Esophagus mucosa (tissue), 1 donor: ENCODE measurements around the gene CDH1. TPM values are rescaled to one million over a fixed set of nuclear protein-coding genes. Genes with fewer than 3 reads are reported as not detected.
"Not testable (repeated sequence)": the region's sequence is repeated elsewhere in the genome, so short reads cannot be mapped to it uniquely, and the experiment has no call there.

Source experiments
- ATAC-seq: fragments of 200-7000 bp; cut with Tn5 transposase; one replicate; pipeline ENCODE4 v1.9.1; 2020
- total RNA-seq: library from RNA; stranded (reverse); gene quantifications from one replicate; pipeline ENCODE4 v1.2.4, GENCODE V29; 2023
- donor health status: DM: yes; HTN: yes; CAD: no.

The CDH1 gene
- total RNA-seq, 1 donor from 2014 or later: 334 TPM

DNA sequence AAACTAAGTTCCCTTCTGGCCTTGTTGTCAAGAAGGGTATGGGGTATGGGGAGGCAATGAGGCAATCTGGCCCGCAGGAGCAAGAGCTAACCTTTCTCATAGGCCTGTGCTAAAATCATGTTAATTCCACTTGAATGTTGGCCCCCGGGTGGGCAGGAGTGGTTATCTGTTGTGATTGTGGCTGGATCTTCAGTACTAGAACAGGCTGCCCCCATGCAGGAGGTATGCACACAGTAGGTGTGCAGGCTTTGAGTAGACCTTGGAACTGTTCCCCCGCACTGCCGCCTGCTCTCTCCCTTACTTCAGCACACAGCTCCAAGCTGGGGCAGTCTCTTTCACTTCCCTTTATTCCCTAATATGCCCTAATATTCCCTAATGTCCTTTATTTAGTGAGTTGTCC is 53.9 kb downstream of the CDH1 start:
- no peak for ATAC-seq

DNA sequence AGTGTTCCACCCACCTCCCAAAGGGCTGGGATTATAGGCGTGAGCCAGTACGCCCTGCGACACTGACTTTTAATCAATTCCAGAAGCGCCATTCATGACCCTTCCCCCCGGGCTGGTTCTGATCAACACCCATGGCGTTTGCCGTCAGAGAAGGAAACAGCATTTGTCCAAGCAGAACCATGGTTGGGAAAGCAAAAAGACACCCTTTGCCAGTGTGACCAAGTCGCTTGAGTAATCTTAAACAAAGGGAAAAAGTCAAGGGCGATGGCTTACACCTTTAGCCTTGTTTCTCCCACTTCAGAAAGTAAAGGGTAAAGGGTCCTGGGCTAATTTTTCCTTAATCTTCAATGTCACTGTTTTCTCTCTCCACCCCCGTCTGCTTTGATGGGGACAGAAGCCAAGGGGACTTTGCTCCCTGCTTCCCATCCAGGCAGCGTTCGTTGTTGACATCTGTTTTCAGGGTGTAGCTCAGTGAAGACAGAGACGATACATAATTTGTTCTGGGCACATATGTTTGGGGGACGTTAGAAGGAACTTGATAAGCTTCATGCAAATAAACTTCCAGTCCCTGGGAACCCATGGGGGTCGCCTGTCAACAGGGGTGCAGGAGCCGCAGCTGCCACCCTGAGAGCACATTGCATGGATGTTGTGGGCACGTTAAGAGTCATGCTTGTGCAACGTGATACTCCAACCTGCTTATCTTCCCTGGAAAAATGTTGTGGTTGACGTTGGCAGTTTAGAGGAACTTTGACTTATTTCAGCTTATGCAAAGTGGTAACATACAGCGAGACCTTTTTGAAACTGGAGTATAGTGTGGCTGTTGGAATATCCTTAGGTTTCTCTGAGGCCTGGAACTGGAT is 55.6 kb downstream of the CDH1 start:
- ATAC-seq: no peak

- no peak for ATAC-seq
Measured at GRCh38 chr16:68793401-68793857, 56.3 kb downstream of the CDH1 start.

- ATAC-seq: peak; percentile 88
Measured at GRCh38 chr16:68798398-68798797, 61.3 kb downstream of the CDH1 start.

GRCh38 chr16:68800257-68800875 is 63.3 kb downstream of the CDH1 start:
- peak; percentile 60 for ATAC-seq

DNA sequence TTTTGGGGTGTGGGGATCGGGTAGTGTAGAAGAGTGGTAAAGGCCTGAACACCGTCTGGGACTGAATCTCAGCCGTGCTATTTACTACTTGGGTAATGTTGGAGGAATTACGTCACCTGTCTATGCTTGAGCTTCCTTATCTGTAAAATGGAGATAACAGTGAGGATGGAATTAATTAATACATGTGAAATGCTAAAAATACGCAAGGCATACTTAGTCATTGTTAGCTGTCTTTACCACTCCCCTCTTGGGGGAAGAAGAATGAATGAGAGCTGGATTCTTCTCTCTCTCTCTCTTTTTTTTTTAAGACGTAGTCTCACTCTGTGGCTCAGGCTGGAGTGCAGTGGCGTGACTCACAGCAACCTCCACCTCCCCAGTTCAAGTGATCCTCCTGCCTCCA is 65.1 kb downstream of the CDH1 start:
- no peak for ATAC-seq

DNA sequence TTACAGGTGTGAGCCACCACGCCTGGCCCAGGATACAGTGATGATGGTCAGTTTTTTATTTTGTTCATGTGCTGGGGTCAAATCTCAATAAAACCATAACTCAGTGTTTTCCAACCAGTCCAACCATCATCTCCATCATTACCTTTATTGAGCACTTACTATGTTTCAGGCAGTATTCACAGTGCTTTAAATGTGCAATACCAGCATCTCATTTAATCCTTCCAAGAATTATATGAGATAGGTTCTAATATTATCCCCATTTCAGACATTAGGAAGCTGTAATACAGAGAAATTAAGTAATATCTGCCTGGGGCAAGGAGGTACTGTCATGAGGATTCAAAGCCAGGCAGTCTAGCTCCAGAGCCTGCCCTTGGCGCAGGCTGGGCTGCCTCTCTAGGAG is 69.3 kb downstream of the CDH1 start:
- ATAC-seq: no peak

DNA sequence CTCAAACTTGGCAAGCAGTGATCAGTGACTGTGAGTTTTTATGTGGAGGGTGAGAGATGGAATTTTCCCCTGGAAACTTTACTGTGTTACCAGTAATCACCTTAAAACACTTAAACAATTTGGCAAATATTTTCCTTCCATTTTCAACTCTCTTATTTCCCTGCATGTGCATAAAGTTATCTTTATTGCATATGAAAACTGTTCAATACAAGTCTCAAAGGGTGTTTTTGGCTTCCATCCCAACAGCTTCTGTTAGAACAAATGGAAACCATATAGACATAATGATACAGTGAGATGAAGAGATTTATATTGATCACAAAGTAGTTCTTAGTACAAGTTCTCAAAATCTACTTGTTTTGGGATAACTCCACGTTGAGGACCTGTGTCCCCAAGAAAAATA is 69.9 kb downstream of the CDH1 start:
- no peak for ATAC-seq

DNA sequence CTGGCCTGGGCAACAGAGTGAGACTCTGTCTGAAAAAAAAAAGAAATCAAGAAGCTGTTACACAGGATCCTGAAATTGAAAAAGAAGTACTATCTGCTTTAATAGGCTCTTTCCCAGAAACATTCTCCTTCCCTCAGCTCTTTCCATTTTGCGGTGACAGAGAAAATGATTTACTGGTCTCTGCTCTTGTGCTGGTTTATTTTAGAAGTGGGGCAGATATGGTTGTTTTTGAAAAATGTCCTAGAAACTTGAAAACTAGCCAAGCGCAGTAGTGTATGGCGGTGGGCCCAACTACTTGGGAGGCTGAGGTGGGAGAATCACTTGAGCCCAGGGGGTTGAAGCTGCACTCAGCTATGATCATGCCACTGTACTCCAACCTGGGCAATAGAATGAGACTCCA is 77.4 kb downstream of the CDH1 start:
- no peak for ATAC-seq

DNA sequence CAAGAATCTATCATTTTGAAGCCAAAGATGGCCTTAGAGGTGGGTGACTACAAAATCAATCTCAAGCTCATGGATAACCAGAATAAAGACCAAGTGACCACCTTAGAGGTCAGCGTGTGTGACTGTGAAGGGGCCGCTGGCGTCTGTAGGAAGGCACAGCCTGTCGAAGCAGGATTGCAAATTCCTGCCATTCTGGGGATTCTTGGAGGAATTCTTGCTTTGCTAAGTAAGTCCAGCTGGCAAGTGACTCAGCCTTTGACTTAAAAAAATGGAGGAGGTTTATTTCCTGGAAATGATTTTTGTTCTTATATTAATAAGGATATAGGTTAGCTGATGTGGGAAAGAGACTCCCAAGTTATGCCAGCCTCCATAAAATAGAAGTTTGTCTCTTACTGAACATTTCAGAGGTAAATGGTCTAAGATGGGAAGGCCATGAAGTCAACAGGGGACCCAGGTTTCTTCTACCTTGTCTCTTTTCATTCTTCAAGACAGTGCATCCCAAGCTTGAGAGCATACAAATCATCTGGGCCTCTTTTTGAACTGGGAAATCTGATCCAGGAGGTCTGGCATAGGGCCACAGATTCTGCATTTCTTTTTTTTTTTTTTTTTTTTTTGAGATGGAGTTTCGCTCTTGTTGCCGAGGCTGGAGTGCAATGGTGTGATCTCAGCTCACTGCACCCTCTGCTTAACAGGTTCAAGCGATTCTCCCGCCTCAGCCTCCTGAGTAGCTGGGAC is 86.5 kb downstream of the CDH1 start:
- no peak for ATAC-seq

GRCh38 chr16:68825427-68825826 is 88.3 kb downstream of the CDH1 start:
- ATAC-seq: peak; percentile 15

DNA sequence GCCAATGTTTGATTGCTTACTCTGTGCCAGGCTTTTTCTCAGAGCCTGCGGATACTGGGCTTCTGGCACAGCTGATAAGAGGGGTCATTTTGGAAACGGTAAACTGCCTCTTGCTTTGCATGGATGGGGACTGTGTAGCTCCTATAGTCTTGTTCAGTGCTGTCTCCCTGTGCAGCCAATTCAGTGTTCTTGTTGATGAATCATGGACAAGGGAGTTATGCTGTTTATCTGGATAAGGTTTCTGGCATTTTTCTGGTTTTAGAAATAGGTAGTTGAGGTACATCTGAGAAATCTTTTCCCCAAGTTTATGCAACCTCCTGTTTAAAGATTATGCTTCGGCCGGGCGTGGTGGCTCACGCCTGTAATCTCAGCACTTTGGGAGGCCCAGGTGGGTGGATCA is 89.6 kb downstream of the CDH1 start:
- ATAC-seq: no peak

DNA sequence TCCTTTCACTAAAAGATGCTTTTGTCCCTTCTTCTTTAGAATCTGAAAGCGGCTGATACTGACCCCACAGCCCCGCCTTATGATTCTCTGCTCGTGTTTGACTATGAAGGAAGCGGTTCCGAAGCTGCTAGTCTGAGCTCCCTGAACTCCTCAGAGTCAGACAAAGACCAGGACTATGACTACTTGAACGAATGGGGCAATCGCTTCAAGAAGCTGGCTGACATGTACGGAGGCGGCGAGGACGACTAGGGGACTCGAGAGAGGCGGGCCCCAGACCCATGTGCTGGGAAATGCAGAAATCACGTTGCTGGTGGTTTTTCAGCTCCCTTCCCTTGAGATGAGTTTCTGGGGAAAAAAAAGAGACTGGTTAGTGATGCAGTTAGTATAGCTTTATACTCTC is 96.2 kb downstream of the CDH1 start:
- no peak for ATAC-seq

DNA sequence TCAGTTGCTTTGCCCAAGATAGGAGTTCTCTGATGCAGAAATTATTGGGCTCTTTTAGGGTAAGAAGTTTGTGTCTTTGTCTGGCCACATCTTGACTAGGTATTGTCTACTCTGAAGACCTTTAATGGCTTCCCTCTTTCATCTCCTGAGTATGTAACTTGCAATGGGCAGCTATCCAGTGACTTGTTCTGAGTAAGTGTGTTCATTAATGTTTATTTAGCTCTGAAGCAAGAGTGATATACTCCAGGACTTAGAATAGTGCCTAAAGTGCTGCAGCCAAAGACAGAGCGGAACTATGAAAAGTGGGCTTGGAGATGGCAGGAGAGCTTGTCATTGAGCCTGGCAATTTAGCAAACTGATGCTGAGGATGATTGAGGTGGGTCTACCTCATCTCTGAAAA is 97.5 kb downstream of the CDH1 start:
- peak; percentile 12 for ATAC-seq

DNA sequence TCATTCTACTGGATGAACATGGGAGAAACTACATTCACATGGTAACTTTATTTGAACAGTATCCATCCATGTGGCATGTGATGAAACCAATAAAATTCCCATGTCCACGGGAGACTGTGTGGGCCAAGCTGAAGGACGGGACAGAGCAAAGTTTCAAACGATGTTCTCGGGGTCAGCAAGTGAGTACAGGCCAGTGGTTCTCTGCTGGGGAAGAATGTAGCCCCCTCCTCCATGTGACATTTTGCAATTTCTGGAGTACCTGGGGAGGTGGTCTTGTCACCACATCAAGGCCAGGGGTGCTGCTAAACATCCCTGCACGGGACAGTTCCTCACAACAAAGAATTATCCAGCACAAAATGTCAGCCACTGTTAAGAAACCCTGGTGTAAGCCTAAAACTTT is 98.9 kb downstream of the CDH1 start:
- no peak for ATAC-seq

DNA sequence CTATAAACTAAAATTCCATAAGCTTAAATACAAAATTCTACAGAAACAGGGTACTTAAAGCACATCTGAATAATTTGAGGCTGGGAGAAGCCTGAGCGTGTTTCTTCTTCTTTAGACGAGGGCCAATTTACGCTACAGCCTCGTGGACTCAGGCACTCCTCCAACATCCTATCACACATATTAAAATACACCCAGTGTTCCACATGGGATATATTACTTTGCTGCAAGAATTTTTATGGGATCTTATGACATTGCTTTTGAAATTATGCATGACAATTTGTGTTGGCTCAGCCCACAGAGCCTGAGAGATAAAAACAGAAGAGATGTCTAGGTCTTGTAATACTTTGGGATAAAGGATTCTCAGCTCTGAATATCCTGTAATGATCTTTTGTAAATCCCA is 102.7 kb downstream of the CDH1 start:
- no peak for ATAC-seq

DNA sequence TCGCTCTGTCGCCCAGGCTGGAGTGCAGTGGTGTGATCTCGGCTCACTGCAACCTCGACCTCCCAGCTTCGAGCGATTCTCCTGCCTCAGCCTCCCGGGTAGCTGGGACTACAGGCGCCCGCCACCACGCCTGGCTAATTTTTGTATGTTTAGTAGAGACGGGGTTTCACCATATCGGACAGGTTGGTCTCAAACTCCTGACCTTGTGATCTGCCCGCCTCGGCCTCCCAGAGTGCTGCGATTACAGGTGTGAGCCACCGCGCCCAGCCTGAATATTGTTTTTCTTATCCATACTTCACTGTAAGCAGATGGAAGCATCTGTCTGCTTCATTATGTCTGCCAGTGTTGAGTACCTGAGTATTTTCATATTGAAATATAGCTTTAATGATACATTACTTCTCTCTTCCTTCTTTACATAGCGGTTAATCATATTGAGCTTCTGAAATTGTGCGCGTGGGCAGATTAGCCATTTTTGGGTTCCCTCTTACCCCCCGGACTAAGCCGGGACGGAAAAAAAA is 105.9 kb downstream of the CDH1 start:
- ATAC-seq: not testable (repeated sequence)

DNA sequence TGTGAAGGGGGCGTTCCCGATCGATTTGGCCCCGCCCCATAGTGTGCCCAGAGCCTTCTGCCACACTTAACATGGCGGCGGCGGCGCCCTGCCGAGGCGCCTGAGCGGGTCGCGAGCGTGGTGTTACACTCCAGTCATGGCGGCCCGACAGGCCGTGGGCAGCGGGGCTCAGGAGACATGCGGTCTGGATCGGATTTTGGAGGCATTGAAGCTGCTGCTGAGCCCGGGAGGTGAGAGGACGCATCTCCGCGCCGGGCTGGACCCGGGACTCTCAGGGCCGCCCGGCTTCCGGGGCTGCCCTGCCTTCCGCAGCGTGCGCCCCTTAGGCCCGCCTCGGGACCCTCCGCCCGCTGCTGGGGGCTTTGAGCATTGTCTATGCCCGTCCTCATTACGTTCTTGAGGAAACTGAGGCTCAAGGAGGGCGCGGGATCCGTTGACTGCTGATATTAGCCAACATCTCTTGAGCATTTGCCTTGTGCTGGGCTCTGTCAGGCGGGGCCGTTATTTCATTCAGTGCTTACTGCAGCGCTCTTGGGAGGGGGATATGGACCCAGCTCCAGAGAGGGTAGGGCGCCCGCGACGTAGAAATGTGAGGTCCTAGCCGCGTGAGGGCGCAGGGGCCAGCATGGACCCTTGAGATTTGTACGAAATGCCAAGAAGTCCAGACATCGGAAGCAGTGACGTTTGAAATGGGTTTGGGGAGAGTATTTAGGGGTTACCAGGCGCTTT is 106.6 kb downstream of the CDH1 start, which contains the start of gene TANGO6:
Gene TANGO6 (plus strand): TSS at position 50 of the 729 bp plus-strand sequence. CDS start 87 bp downstream, at position 137.
- peak; percentile 83 for ATAC-seq

DNA sequence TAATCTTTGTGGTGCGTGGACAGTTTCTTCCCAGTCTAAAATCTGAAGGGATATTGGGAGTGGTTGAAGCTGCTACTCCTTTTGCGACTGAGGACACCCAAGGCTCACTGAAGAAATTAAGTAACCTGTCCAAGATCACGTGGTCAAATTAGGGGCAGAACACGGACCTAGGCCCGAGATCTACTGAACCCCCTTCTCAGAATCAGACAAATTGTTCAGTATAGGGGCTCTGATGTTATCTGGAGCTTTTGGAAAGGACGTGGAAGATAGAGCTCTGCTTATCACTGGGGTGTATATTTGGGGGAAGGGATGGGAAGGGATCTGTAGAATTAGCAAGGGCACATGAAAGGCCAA is 107.1 kb downstream of the CDH1 start:
- ATAC-seq: no peak

- ATAC-seq: no peak
Measured at GRCh38 chr16:68848786-68849185, 111.7 kb downstream of the CDH1 start.

DNA sequence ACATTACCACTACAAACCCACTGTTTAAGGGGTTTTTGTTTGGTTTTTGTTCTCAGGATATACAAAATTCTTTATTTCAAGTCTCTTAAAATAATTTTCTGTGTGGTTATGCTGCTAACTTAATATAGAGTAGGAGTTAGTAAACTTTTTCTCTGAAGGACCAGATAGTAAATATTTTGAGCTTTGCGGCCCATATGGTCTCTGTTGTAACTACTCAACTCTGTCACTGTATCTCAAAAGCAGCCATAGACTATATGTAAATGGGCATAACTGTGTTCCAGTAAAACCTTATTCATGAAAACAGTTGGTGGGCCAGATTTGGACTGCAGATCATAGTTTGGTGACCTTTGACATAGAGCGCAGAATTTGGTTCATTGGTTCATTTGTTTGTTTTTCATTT is 113.4 kb downstream of the CDH1 start:
- no peak for ATAC-seq

GRCh38 chr16:68851601-68852000 is 114.5 kb downstream of the CDH1 start:
- ATAC-seq: no peak

DNA sequence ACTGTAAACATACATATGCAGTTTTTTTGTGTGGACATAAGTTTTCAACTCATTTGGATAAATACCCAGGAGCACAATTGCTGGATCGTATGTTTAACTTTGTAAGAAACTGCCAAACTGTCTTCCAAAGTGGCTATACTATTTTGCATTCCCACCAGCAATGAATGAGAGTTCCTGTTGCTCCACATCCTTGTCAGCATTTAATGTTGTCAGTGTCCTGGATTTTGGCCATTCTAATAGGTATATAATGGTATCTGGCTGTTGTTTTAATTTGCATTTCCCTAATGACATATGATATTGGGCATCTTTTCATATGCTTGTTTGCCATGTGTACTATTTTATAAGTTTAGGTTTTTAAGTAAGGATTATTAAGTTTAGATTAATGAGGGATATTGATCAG is 120.4 kb downstream of the CDH1 start:
- ATAC-seq: no peak
